HG02678 (cell line): Measurements from ENCODE around the gene NKX2-2.

Source experiments
- ATAC-seq: cut with Tn5 transposase; IDR thresholded peaks from one replicate; pipeline ENCODE4 v1.9.1; 2021; ENCODE audit warnings: mild to moderate bottlenecking, moderate library complexity; ENCODE audit not compliant: unreplicated experiment

NKX2-2 gene

GRCh38 chr20:21522481-21523280 lies 8.8 kb upstream of the NKX2-2 start:
- no peak for ATAC-seq

- ATAC-seq = no peak
These were observed 8.0 kb upstream of the NKX2-2 start for GRCh38 chr20:21521596-21522480.

- ATAC-seq = no peak
These were observed 7.1 kb upstream of the NKX2-2 start for GRCh38 chr20:21520702-21521595.

GRCh38 chr20:21519136-21519584 lies 5.3 kb upstream of the NKX2-2 start:
- ATAC-seq = no peak

GRCh38 chr20:21518292-21518991 lies 4.6 kb upstream of the NKX2-2 start:
- no peak for ATAC-seq

- ATAC-seq = no peak
These were observed 3.9 kb upstream of the NKX2-2 start for GRCh38 chr20:21517566-21518277.

- ATAC-seq = no peak
These were observed 3.1 kb upstream of the NKX2-2 start for GRCh38 chr20:21516861-21517565.

GRCh38 chr20:21516180-21516567 lies 2.3 kb upstream of the NKX2-2 start:
- no peak for ATAC-seq

GRCh38 chr20:21515300-21516179 lies 1.7 kb upstream of the NKX2-2 start:
- no peak for ATAC-seq

GRCh38 chr20:21514553-21515251 lies 838 bp upstream of the NKX2-2 start:
- ATAC-seq = no peak

- no peak for ATAC-seq
These were observed 642 bp downstream of the NKX2-2 start for GRCh38 chr20:21513181-21513663.

- ATAC-seq = no peak
These were observed 1.2 kb downstream of the NKX2-2 start for GRCh38 chr20:21512634-21513180.

- ATAC-seq = no peak
These were observed 1.8 kb downstream of the NKX2-2 start for GRCh38 chr20:21511850-21512633.

GRCh38 chr20:21511485-21511849 lies 2.4 kb downstream of the NKX2-2 start:
- no peak for ATAC-seq

GRCh38 chr20:21510414-21511384 lies 3.2 kb downstream of the NKX2-2 start:
- no peak for ATAC-seq
